IMR-90 (cell line): ENCODE data around the gene LZTS3. TPM values are rescaled to one million over a fixed set of nuclear protein-coding genes. Genes with fewer than 3 reads are reported as not detected.

Experiments
- ATAC-seq: fragments of 200-7000 bp; cut with Tn5 transposase; 2 replicates; pipeline ENCODE4 v1.9.1; 2020; ENCODE audit warnings: low read depth, mild to moderate bottlenecking, moderate library complexity
- BruUV-seq: library from RNA; stranded (reverse); fragments of 400-500 nt; replicated peaks from 2 replicates; lab custom pipeline; 2021; lab: Mats Ljungman, UMichigan
- CTCF ChIA-PET: fragments of 300-600 bp; formaldehyde crosslinking; extraction: SDS; loops from one replicate; lab custom pipeline; 2021; ENCODE audit warnings: antibody characterized with exemption; lab: Yijun Ruan, JAX
- POLR2A ChIA-PET: fragments of 300-600 bp; sonication (Branson Sonifier 250); formaldehyde crosslinking; loops from one replicate; lab custom pipeline; 2022; ENCODE audit warnings: antibody characterized with exemption; ENCODE audit not compliant: unreplicated experiment; lab: Charles Lee
- DNase-seq: peaks from one replicate; pipeline ENCODE4 v3.0.0; 2013
- H2AFZ ChIP-seq: replicated peaks from 2 replicates; pipeline ENCODE3; 2013; ENCODE audit warnings: low read length, mild to moderate bottlenecking; ENCODE audit not compliant: poor library complexity
- H2AK5ac ChIP-seq: 2 replicates; pipeline ENCODE4 v1.6.1; 2013; ENCODE audit warnings: low read depth, low read length, inconsistent platforms
- H2AK9ac ChIP-seq: replicated peaks from 2 replicates; pipeline ENCODE3; 2013; ENCODE audit warnings: mild to moderate bottlenecking, low read depth, low read length, moderate library complexity; ENCODE audit not compliant: poor library complexity
- H2BK120ac ChIP-seq: 2 replicates; pipeline ENCODE4 v1.6.1; 2013; ENCODE audit warnings: low read depth, low read length, inconsistent platforms
- H2BK15ac ChIP-seq: 3 replicates; pipeline ENCODE4 v1.6.1; 2013; ENCODE audit warnings: low read depth, low read length, inconsistent platforms
- H2BK20ac ChIP-seq: 2 replicates; pipeline ENCODE4 v1.6.1; 2013; ENCODE audit warnings: low read depth, mild to moderate bottlenecking, inconsistent platforms, low read length, moderate library complexity
- H2BK5ac ChIP-seq: 2 replicates; pipeline ENCODE4 v1.6.1; 2013; ENCODE audit warnings: mild to moderate bottlenecking, low read depth, low read length, inconsistent platforms; ENCODE audit not compliant: poor library complexity, severe bottlenecking
- H3K14ac ChIP-seq: replicated peaks from 2 replicates; pipeline ENCODE4 v1.6.1; 2013; ENCODE audit warnings: low read depth, low read length, inconsistent platforms
- H3K18ac ChIP-seq: 2 replicates; pipeline ENCODE4 v1.6.1; 2013; ENCODE audit warnings: low read depth, low read length, control low read depth
- H3K23ac ChIP-seq: 2 replicates; pipeline ENCODE4 v1.6.1; 2013; ENCODE audit warnings: low read depth, low read length, inconsistent platforms
- H3K27ac ChIP-seq: 2 replicates; pipeline ENCODE4 v1.5.1; 2013; ENCODE audit warnings: mild to moderate bottlenecking, control low read depth, low read length; ENCODE audit not compliant: insufficient read depth
- H3K27me3 ChIP-seq: 2 replicates; pipeline ENCODE4 v1.6.1; 2013; ENCODE audit warnings: low read length; ENCODE audit not compliant: control insufficient read depth, insufficient read depth
- H3K36me3 ChIP-seq: 2 replicates; pipeline ENCODE4 v1.6.1; 2013; ENCODE audit warnings: low read length, mixed read lengths; ENCODE audit not compliant: control insufficient read depth, insufficient read depth
- H3K4ac ChIP-seq: 2 replicates; pipeline ENCODE4 v1.6.1; 2013; ENCODE audit warnings: low read depth, low read length, inconsistent platforms
- H3K4me1 ChIP-seq: 2 replicates; pipeline ENCODE4 v1.6.1; 2013; ENCODE audit warnings: low read length, mixed read lengths; ENCODE audit not compliant: control insufficient read depth, insufficient read depth
- H3K4me2 ChIP-seq: 2 replicates; pipeline ENCODE4 v1.6.1; 2013; ENCODE audit warnings: low read depth, mild to moderate bottlenecking, control low read depth, low read length, moderate library complexity
- H3K4me3 ChIP-seq: 2 replicates; pipeline ENCODE4 v1.5.1; 2013; ENCODE audit warnings: low read depth, mild to moderate bottlenecking, control low read depth, low read length, moderate library complexity; ENCODE audit not compliant: insufficient read depth
- H3K56ac ChIP-seq: 2 replicates; pipeline ENCODE4 v1.6.1; 2013; ENCODE audit warnings: low read length, inconsistent platforms; ENCODE audit not compliant: insufficient read depth; ENCODE audit errors: extremely low read depth
- H3K79me1 ChIP-seq, 2 experiments: 2 replicates each; pipeline ENCODE4 v1.6.1; 2013; ENCODE audit warnings: low read length in 2 of 2, inconsistent platforms in 1 of 2, low read depth in 1 of 2
- H3K9ac ChIP-seq: 2 replicates; pipeline ENCODE4 v1.6.1; 2013; ENCODE audit warnings: low read depth, low read length, control low read depth
- H3K9me1 ChIP-seq: 2 replicates; pipeline ENCODE4 v1.6.1; 2013; ENCODE audit warnings: low read length, inconsistent platforms; ENCODE audit not compliant: insufficient read depth
- H3K9me3 ChIP-seq: 2 replicates; pipeline ENCODE4 v1.6.1; 2013; ENCODE audit warnings: low read length; ENCODE audit not compliant: control insufficient read depth, insufficient read depth
- H4K20me1 ChIP-seq: 2 replicates; pipeline ENCODE4 v1.6.1; 2013; ENCODE audit warnings: low read length, inconsistent platforms; ENCODE audit not compliant: insufficient read depth
- H4K5ac ChIP-seq: 2 replicates; pipeline ENCODE4 v1.6.1; 2013; ENCODE audit warnings: mild to moderate bottlenecking, low read depth, low read length, control low read depth
- H4K8ac ChIP-seq, 2 experiments: 2 replicates each; pipeline ENCODE4 v1.6.1; 2013; ENCODE audit warnings: low read depth in 2 of 2, low read length in 2 of 2, control low read depth in 1 of 2, inconsistent platforms in 1 of 2
- H4K91ac ChIP-seq: 2 replicates; pipeline ENCODE4 v1.6.1; 2013; ENCODE audit warnings: low read depth, low read length, inconsistent platforms; ENCODE audit not compliant: insufficient read depth
- BHLHE40 ChIP-seq: fragments of 150-350 bp; IDR thresholded peaks from 2 replicates; pipeline ENCODE4 v1.6.1; 2016; ENCODE audit warnings: mild to moderate bottlenecking, low read depth, low read length
- CEBPB ChIP-seq: IDR thresholded peaks from 2 replicates; pipeline ENCODE4 v1.6.1; 2012; ENCODE audit warnings: low read depth, low read length, improper control_type of control experiment
- CHD1 ChIP-seq: IDR thresholded peaks from 2 replicates; pipeline ENCODE4 v1.6.1; 2012; ENCODE audit warnings: low read depth, low read length, improper control_type of control experiment
- CTCF ChIP-seq: conservative IDR thresholded peaks from 2 replicates; pipeline ENCODE4 v1.5.1; 2012; ENCODE audit warnings: mild to moderate bottlenecking, low read depth, low read length, improper control_type of control experiment
- ELK1 ChIP-seq: fragments of 150-350 bp; IDR thresholded peaks from 2 replicates; pipeline ENCODE4 v1.6.1; 2016; ENCODE audit warnings: low read depth, mild to moderate bottlenecking, low read length, moderate library complexity, borderline replicate concordance
- MAFK ChIP-seq: IDR thresholded peaks from 2 replicates; pipeline ENCODE4 v1.6.1; 2012; ENCODE audit warnings: low read depth, low read length, improper control_type of control experiment
- NFE2L2 ChIP-seq: fragments of 150-350 bp; IDR thresholded peaks from 2 replicates; pipeline ENCODE4 v1.6.1; 2016; ENCODE audit warnings: low read depth, mild to moderate bottlenecking, low read length
- POLR2A ChIP-seq: IDR thresholded peaks from 2 replicates; pipeline ENCODE4 v1.6.1; 2012; ENCODE audit warnings: mild to moderate bottlenecking, low read depth, low read length
- RAD21 ChIP-seq: IDR thresholded peaks from 2 replicates; pipeline ENCODE4 v1.6.1; 2012; ENCODE audit warnings: low read length, improper control_type of control experiment
- RCOR1 ChIP-seq: IDR thresholded peaks from 2 replicates; pipeline ENCODE4 v1.6.1; 2012; ENCODE audit warnings: mild to moderate bottlenecking, low read length, improper control_type of control experiment; ENCODE audit not compliant: insufficient replicate concordance
- SMC3 ChIP-seq: fragments of 150-350 bp; IDR thresholded peaks from 2 replicates; pipeline ENCODE4 v1.6.1; 2016; ENCODE audit warnings: low read depth, mild to moderate bottlenecking, antibody characterized with exemption, low read length, moderate library complexity
- USF2 ChIP-seq: fragments of 150-350 bp; IDR thresholded peaks from 2 replicates; pipeline ENCODE4 v1.6.1; 2017; ENCODE audit warnings: mild to moderate bottlenecking, antibody characterized with exemption, low read length, low read depth
- WGBS, 2 experiments: methylation state at CpG; one replicate each; pipeline versions ENCODE4 v1.1.5 to v1.1.7; 2013; ENCODE audit warnings: missing lambda C conversion rate in 2 of 2; ENCODE audit not compliant: insufficient read length in 1 of 2; ENCODE audit errors: extremely low coverage in 2 of 2; 5-methylcytosine and 5-hydroxymethylcytosine counted together
- dilution Hi-C: fragments of 300-500 bp; cut with HindIII; formaldehyde crosslinking; loops from one replicate; pipeline ENCODE4 v1.14.3; 2018; ENCODE audit warnings: low sequenced_read_pairs; ENCODE audit not compliant: unreplicated experiment
- in situ Hi-C: fragments of 300-500 bp; cut with MboI; formaldehyde crosslinking; loops from 3 replicates; pipeline ENCODE4 v1.14.3; 2019; ENCODE audit warnings: low sequenced_read_pairs, inconsistent platforms, mixed read lengths
- intact Hi-C: fragments of 100-400 bp; cut with micrococcal nuclease; formaldehyde crosslinking; loops from 2 replicates; pipeline ENCODE4 v1.10.0; 2022
- polyA plus RNA-seq, 3 experiments: library from polyadenylated mRNA; depleted of rRNA; stranded (reverse); fragments of >200 nt; gene quantifications; 2 replicates each; pipeline ENCODE4 v1.2.3, GENCODE V29; 2012; ENCODE audit warnings: low replicate concordance in 1 of 3
- total RNA-seq: library from RNA; depleted of rRNA; stranded (reverse); fragments of >200 nt; gene quantifications from 2 replicates; pipeline ENCODE4 v1.2.3, GENCODE V29; 2012

The LZTS3 gene
- total and polyA plus RNA-seq, 2 of the 4 experiments (the other 2 are of a cell fraction) = 1.4 to 3.2 TPM

GRCh38 chr20:3167738-3168078, 5.6 kb downstream of the LZTS3 start:
- BruUV-seq = no TSS peak
- Histone ChIP-seq H3K9ac (no peak overlapping the region), H3K27ac (no peak overlapping the region), H3K14ac (no peak overlapping the region), H2AK9ac (no peak overlapping the region), H2BK15ac (no peak overlapping the region), H4K5ac (no peak overlapping the region), H2AK5ac (no peak overlapping the region), H3K27me3 (peaks cover 30% of the 10 kb centered on the region), H2BK20ac (no peak overlapping the region), H4K91ac (no peak overlapping the region), H4K8ac (no peak overlapping the region), H2AFZ (no peak overlapping the region), H3K4me2 (no peak overlapping the region), H3K4me1 (peaks cover 5% of the 10 kb centered on the region; the same call in 1 of the 2 replicates), H2BK120ac (no peak overlapping the region), H3K4me3 (no peak overlapping the region), H3K36me3 (no peaks in the 10 kb centered on the region), H3K4ac (no peak overlapping the region), H3K23ac (no peak overlapping the region), H4K20me1 (no peaks in the 10 kb centered on the region), H3K56ac (no peak overlapping the region), H3K18ac (no peak overlapping the region), H3K9me1 (no peaks in the 10 kb centered on the region), H3K9me3 (no peaks in the 10 kb centered on the region), H3K79me1 (no peaks in the 10 kb centered on the region), H2BK5ac (no peak overlapping the region)
- in situ Hi-C loops (no loop called here), intact Hi-C loops (no loop called here), dilution Hi-C loops (no loop called here)
- DNase-seq = no peak
- ATAC-seq = no peak
- TF ChIP-seq CEBPB (no peak), MAFK (no peak), ELK1 (no peak), POLR2A (no peak), CHD1 (no peak), RCOR1 (no peak), CTCF (no peak), RAD21 (no peak), SMC3 (no peak), NFE2L2 (no peak), BHLHE40 (no peak), USF2 (no peak)
- WGBS, 2 experiments = 53% methylated on average over 12 of the region's 25 CpGs; no CpG with 5 or more reads in 1 of the 2 experiments
- CTCF ChIA-PET = no interaction called here
- POLR2A ChIA-PET = no interaction called here
